DMS114 treated with DMSO at 0.1 percent for 48 hours (cell line): ENCODE results near the gene ZNF91.
"Not testable (repeated sequence)": the region's sequence is repeated elsewhere in the genome, so short reads cannot be mapped to it uniquely, and the experiment has no call there.

Experiments used
- DNase-seq: peaks from one replicate; lab custom pipeline; 2025; ENCODE audit not compliant: unreplicated experiment; lab: John Stamatoyannopoulos, UW

Gene ZNF91

GRCh38 chr19:23321403-23321802 lies 73.9 kb downstream of the ZNF91 start:
- DNase-seq, result not testable (repeated sequence)

- not testable (repeated sequence) for DNase-seq
Measured at GRCh38 chr19:23319571-23319970, 75.7 kb downstream of the ZNF91 start.

- not testable (repeated sequence) for DNase-seq
Measured at GRCh38 chr19:23318941-23319340, 76.3 kb downstream of the ZNF91 start.

GRCh38 chr19:23318143-23318542 lies 77.1 kb downstream of the ZNF91 start:
- no peak for DNase-seq

- no peak for DNase-seq
Measured at GRCh38 chr19:23315286-23315685, 80.0 kb downstream of the ZNF91 start.

- DNase-seq, result no peak
Measured at GRCh38 chr19:23314505-23315251, 80.6 kb downstream of the ZNF91 start.

GRCh38 chr19:23313196-23313595 lies 82.1 kb downstream of the ZNF91 start:
- DNase-seq, result no peak

- DNase-seq, result no peak
Measured at GRCh38 chr19:23312515-23312914, 82.8 kb downstream of the ZNF91 start.

- no peak for DNase-seq
Measured at GRCh38 chr19:23311551-23311950, 83.7 kb downstream of the ZNF91 start.

GRCh38 chr19:23310729-23311211 lies 84.5 kb downstream of the ZNF91 start:
- no peak for DNase-seq

- no peak for DNase-seq
Measured at GRCh38 chr19:23309926-23310325, 85.3 kb downstream of the ZNF91 start.

- DNase-seq, result no peak
Measured at GRCh38 chr19:23305555-23305954, 89.7 kb downstream of the ZNF91 start.

GRCh38 chr19:23304238-23304637 lies 91.0 kb downstream of the ZNF91 start:
- DNase-seq, result no peak

- no peak for DNase-seq
Measured at GRCh38 chr19:23294141-23294540, 101.1 kb downstream of the ZNF91 start.

GRCh38 chr19:23289966-23290365 lies 105.3 kb downstream of the ZNF91 start:
- DNase-seq, result not testable (repeated sequence)
